CD1c-positive myeloid dendritic cell (primary cell): ENCODE measurements around the gene LIPE.
A peak's percentile ranks its signal among the peaks of the same experiment; 100 is the strongest.

Experiments used
- DNase-seq: peaks from one replicate; pipeline ENCODE4 v3.0.0-alpha.2; 2016; ENCODE audit errors: extremely low spot score

The LIPE gene

DNA sequence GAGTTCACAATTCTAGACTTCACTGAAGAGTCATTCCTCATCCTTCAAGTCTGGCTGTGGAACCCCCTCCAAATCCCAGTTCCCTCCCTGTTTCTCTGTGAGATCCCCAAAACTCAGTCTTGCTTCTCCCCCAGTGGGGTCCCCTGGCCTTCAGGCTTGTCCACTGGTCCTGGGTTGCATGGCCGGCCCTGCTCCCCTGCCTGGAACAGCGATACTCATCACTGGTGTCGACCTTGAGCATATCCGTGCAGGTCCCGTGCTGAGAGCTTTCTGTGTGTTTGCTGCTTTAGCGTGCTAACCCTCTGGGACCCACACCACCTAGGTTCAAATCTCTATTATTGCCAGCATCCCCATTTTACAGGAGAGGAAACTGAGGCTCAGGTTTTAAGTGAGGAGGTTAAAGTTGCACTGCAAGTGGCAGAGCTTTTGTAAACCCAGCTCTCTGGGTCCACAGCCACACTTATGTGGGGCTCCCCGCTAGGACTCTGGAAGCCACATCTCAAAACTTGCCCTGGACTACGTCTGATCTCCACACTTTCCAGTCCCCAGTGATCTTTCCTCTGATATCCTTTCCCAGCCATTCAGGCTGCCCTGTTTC lies 15.5 kb downstream of the LIPE start:
- no peak for DNase-seq

GRCh38 chr19:42410371-42410770 lies 16.8 kb downstream of the LIPE start:
- DNase-seq = no peak

DNA sequence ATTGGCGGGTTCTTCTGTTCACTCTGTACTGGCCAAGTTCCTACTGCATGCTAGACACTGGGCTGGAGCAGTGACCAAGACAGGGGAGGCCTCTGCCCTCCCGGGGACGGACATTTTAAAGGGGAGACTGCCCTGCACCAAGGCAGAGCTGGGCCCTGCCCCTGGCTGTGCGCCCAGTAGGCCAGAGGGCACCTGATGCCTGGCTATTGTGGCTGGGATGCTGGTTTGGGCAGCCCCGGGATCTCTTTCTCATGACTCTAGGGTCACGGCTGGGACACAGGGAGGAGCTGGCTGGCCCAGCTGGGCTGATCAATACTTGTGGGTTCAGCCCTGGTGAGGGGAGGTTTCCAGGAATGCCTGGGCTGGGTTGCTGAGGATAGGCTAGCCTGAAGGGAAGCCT lies 17.7 kb downstream of the LIPE start:
- no peak for DNase-seq

DNA sequence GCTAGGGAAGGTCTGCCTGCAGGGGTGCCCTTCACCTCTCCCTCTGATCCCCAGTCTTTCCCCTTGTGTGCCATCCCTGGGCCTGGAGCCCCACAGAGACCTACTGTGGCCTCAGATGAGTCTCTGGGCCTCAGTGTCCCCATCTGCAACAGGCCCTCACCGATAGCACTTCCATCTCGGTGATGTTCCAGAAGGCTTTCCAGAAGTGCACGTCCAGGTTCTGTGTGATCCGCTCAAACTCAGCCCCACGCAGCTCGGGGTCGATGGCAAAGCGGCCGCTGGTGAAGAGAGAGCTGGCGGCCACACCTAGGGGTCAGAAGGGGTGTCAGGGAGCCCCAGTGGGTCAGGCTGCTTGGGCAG lies 19.4 kb downstream of the LIPE start:
- DNase-seq = no peak

GRCh38 chr19:42407085-42407815 lies 19.9 kb downstream of the LIPE start:
- no peak for DNase-seq

DNA sequence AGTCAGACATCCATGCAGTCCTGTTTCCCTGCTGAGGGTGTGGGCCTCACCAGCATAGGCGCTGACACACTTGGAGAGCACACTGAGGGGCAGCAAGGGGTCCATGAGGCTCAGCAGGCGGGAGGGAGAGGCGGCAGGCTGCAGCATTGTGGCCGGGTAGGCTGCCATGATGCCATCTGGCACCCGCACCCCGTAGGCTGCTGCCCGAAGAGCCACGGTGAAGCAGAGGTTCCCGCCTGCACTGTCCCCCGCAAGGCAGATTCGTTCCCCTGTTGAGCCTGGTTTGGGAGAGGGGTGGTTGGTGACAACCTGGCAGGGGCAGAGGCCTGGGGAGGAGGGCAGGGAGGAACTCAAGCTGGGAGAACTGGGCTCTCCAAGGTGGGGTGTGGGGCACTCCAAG lies 21.1 kb downstream of the LIPE start:
- DNase-seq = no peak

DNA sequence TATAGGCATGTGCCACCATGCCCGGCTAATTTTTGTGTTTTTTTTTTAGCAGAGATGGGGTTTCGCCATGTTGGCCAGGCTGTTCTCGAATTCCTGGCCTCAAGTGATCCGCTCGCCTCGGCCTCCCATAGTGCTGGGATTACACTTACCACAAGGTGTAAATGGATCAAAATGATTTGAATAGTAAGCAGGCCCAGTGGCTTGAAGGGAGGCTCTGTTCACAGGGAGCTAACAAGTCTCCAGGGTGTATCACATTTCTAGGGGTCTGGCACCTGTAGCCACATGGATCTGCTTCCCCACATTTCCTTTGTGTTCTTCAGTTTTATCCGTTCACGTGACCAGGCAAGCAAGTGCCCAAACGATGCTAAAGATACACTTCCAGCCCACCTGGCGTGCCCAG lies 23.6 kb downstream of the LIPE start:
- no peak for DNase-seq

GRCh38 chr19:42402376-42403116 lies 24.6 kb downstream of the LIPE start:
- DNase-seq = no peak

- peak; percentile 71 for DNase-seq
Measured at GRCh38 chr19:42401365-42402303, 25.6 kb downstream of the LIPE start.

DNA sequence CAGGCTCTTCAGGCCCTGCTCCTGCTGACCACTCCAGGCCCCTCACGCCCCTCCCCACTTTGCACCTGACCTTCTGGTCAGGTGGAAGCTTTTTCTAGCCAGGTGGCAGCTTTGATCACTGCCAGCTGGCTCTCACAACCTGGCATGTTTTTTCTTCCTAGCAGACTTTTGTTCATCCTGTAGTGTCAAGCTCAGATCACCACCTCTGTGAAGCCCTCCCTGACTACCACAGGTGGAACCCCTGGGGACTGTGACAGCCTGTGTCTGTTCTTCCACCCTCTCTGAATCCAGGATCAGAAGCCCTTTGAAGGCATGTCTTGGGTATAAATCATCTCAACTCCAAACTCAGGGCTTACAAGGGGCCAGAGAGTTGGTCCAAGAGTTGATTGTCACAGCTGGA lies 26.8 kb downstream of the LIPE start:
- no peak for DNase-seq

DNA sequence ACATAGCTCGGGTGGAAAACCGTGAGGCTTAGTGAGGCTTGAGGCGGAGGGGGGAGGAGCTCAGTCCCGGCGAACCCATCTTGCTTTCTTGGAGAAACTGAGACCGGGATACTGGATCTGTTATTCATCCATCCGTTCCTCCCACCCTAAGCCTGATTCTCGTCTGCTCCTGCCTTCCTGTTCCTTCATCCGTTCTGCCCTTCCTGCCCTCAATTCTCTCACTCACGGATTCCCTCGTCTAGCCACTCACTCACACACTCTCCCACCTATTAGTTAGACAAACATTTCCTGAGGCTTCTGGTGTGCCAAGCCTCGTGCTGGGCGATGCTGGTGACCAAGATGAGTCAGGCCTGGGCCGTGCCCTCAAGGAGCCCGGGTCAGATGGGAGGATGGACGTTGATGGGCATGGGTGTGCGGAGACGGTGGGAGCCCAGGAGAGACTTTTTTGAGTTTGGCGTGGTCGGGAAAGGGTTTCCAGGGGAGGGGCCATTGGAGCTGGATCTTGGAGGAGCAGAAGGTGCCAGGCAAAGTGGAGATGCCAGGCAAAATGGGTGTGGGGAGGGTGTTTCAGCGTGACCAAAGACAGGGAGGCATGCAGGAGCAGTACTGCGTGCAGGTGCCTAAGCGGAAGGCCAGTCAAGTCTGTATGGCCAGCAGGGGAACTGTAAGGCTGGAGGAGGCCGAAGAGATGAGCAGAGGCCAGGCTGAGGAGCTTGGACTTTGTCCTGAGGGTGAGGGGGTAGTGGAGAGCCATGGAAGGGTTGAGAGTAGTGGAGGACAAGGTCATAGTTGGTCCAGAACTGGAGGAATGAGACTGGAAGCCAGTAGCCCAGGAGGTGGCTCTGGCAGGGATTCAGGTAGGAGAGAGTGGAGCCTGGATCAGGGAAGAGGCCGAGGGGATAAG lies 29.7 kb downstream of the LIPE start:
- DNase-seq = no peak

DNA sequence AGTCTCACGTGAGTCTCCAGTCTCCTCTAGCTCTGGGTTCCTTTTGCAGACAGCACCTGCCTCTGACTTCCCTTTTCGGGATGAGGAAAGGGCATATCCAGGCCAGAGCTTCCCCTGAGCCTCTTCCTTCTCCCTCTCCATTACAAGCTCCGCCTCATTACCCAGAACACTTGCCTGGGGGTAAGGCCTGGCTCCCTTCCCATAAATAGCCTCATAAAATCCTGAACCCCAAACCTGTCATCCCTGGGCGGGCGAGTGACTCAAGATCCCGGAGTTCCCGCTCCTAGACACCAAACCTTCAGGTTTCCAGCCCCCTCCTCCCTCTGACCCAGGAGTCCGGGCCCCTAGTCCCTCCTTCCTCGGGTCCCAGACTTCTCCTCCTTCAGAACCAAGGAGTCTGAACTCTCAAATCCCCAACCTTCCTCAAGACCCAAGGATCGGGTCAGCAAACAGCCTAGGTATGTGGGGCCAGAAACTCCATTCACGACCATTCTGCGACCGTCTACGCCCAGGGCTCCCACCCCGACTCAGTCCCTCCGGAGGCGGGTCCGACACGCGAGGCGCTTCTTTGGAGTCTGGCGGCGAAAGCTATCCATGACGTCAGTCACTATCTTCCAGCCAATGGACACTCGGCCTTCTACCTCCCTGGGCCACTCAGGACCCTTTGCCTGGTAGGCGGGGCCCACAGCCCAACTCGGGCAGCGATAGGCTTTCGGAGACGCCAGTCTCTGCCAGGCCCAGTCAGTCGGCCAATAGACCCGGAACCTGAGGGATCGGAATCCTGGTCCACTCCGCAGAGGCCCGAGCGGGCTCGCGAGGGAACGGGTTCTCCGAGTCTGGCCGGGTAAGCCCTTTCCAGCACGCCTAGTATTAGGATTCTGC lies 30.6 kb downstream of the LIPE start:
- peak; percentile 98 for DNase-seq

- DNase-seq = no peak
Measured at GRCh38 chr19:42394751-42395150, 32.4 kb downstream of the LIPE start.

DNA sequence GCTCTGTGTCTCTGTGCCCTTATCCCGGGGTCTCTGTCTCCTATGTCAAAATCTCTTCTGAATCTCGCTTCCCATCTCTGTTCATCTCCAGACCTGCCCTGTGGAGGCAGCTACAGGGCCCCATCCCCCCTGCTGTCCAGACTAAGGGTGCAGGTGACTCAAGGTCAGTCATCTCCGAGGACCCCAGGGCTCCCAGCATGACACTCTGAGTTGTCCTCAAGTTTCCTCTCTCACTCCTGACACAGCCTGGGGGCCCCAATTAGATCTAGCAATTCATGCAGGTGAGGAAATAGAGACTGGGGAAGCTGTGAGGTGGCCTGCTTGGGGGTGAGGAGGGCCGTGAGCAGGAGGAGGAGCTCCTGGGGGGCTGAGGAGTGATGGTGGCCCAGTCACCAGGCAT lies 35.0 kb downstream of the LIPE start:
- DNase-seq = no peak

- DNase-seq = no peak
Measured at GRCh38 chr19:42389899-42390298, 37.3 kb downstream of the LIPE start, which contains the start of gene CNFN. Gene CNFN (minus strand): TSS chr19:42390297. CDS start chr19:42389037, 1,260 bp downstream.

GRCh38 chr19:42388851-42389489 lies 38.2 kb downstream of the LIPE start:
- DNase-seq = no peak

GRCh38 chr19:42386974-42387707 lies 40.0 kb downstream of the LIPE start:
- peak; percentile 71 for DNase-seq

DNA sequence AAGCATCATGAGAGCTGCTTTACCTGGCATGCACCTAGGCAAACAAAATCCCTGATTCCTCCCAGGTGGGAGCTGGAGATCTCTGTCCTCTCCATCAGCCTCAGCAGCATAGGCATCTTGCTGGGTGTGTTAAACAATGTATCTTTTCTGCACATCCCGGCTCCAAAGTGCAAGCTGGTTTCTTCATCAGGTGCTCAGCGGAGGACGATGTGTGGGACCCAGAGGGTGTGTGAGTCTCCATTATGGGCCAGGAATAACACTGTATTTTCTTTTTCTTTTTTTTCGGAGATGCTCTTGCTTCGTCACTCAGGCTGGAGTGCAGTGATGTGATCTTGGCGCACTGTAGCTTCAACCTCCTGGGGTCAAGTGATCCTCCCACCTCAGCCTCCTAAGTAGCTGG lies 47.0 kb downstream of the LIPE start:
- no peak for DNase-seq
